CD4-positive, alpha-beta T cell treated with Interleukin-15 for 4 hours (primary cell): ENCODE measurements around the gene SAA2.
"Not testable (repeated sequence)": the region's sequence is repeated elsewhere in the genome, so short reads cannot be mapped to it uniquely, and the experiment has no call there.

ENCODE experiments used
- DNase-seq: peaks from one replicate; pipeline ENCODE4 v3.0.0-alpha.2; 2020; ENCODE audit warnings: low spot score

The SAA2 gene

GRCh38 chr11:18247191-18247581 lies 1.3 kb downstream of the SAA2 start:
- DNase-seq = not testable (repeated sequence)

GRCh38 chr11:18246379-18247190 lies 1.9 kb downstream of the SAA2 start:
- peak; percentile 43 for DNase-seq

GRCh38 chr11:18245396-18245795 lies 3.1 kb downstream of the SAA2 start:
- DNase-seq = no peak

- DNase-seq = peak; percentile 84
Observed at GRCh38 chr11:18243783-18244362, 4.6 kb downstream of the SAA2 start.

GRCh38 chr11:18239655-18240054 lies 8.8 kb downstream of the SAA2 start:
- DNase-seq = no peak

- DNase-seq = no peak
Observed at GRCh38 chr11:18236664-18237356, 11.7 kb downstream of the SAA2 start, which contains the start of gene SAA4. SAA4 (minus strand) TSS chr11:18236802; CDS start chr11:18235926, 876 bp downstream.

GRCh38 chr11:18235394-18236334 lies 12.8 kb downstream of the SAA2 start:
- DNase-seq = no peak

- no peak for DNase-seq
Observed at GRCh38 chr11:18233912-18234311, 14.6 kb downstream of the SAA2 start.

GRCh38 chr11:18230859-18231258 lies 17.6 kb downstream of the SAA2 start:
- no peak for DNase-seq

GRCh38 chr11:18229501-18229900 lies 19.0 kb downstream of the SAA2 start:
- DNase-seq = no peak

GRCh38 chr11:18225913-18226312 lies 22.6 kb downstream of the SAA2 start:
- no peak for DNase-seq

GRCh38 chr11:18223591-18224387 lies 24.7 kb downstream of the SAA2 start:
- no peak for DNase-seq

- DNase-seq = no peak
Observed at GRCh38 chr11:18222814-18223421, 25.6 kb downstream of the SAA2 start.

GRCh38 chr11:18221274-18221876 lies 27.1 kb downstream of the SAA2 start:
- no peak for DNase-seq

- no peak for DNase-seq
Observed at GRCh38 chr11:18209058-18209457, 39.4 kb downstream of the SAA2 start.

- no peak for DNase-seq
Observed at GRCh38 chr11:18204771-18205170, 43.7 kb downstream of the SAA2 start.

GRCh38 chr11:18204220-18204619 lies 44.2 kb downstream of the SAA2 start:
- DNase-seq = no peak

- DNase-seq = no peak
Observed at GRCh38 chr11:18203723-18204122, 44.7 kb downstream of the SAA2 start.

GRCh38 chr11:18197738-18198137 lies 50.7 kb downstream of the SAA2 start:
- not testable (repeated sequence) for DNase-seq

GRCh38 chr11:18196532-18196931 lies 51.9 kb downstream of the SAA2 start:
- DNase-seq = no peak
